Lower lobe of right lung (tissue), 2 donors: ENCODE measurements around the gene ATXN8OS. TPM values are rescaled to one million over a fixed set of nuclear protein-coding genes. Genes with fewer than 3 reads are reported as not detected.

Source experiments
- ATAC-seq, 2 donors: fragments of 200-7000 bp; cut with Tn5 transposase; one replicate each; pipeline ENCODE4 v1.9.1; 2020 to 2022; ENCODE audit warnings: mild to moderate bottlenecking in 2 of 2, moderate library complexity in 2 of 2
- DNase-seq: peaks from one replicate; pipeline ENCODE4 v3.0.0-alpha.2; 2020
- H3K27ac ChIP-seq: fragments of 200-600 bp; one replicate; pipeline ENCODE4 v1.8.0; 2022
- H3K27me3 ChIP-seq: fragments of 200-600 bp; one replicate; pipeline ENCODE4 v1.8.0; 2022; ENCODE audit warnings: low read depth
- H3K36me3 ChIP-seq: fragments of 200-600 bp; one replicate; pipeline ENCODE4 v1.8.0; 2022; ENCODE audit warnings: mild to moderate bottlenecking
- H3K4me1 ChIP-seq: fragments of 200-600 bp; one replicate; pipeline ENCODE4 v1.8.0; 2022
- H3K4me3 ChIP-seq: fragments of 200-600 bp; one replicate; pipeline ENCODE4 v1.8.0; 2022; ENCODE audit warnings: mild to moderate bottlenecking
- H3K9me3 ChIP-seq: fragments of 200-600 bp; one replicate; pipeline ENCODE4 v1.8.0; 2022
- CTCF ChIP-seq: fragments of 200-600 bp; IDR thresholded peaks from one replicate; pipeline ENCODE4 v1.8.0; 2022; ENCODE audit warnings: antibody characterized with exemption, mild to moderate bottlenecking
- intact Hi-C: fragments of 100-400 bp; cut with DNase I; formaldehyde crosslinking; loops from one replicate; pipeline ENCODE4 v1.11.0; 2022
- total RNA-seq: library from RNA; stranded (reverse); fragmentation: NEBNext Ultra II Directional; extraction: Animal tissue kit (Norgen Biotek cat#: 25700); gene quantifications from one replicate; pipeline ENCODE4 v1.2.1, GENCODE V29; 2021
- donor health status: DM: no; HTN: yes; CAD: no; lungs with severe emphysema.

The ATXN8OS gene
- total RNA-seq, 1 donor from 2014 or later, result not detected

- H3K9me3 ChIP-seq, result no peaks in the 10 kb centered on the region
- H3K27ac ChIP-seq, result no peak overlapping the region
- no peak for DNase-seq
- H3K27me3 ChIP-seq, result no peaks in the 10 kb centered on the region
- no peaks in the 10 kb centered on the region for H3K4me1 ChIP-seq
- no peak for ATAC-seq
- H3K4me3 ChIP-seq, result no peak overlapping the region
- TF ChIP-seq CTCF, result no peak
- H3K36me3 ChIP-seq, result no peaks in the 10 kb centered on the region
- intact Hi-C loops, result no loop called here
These were observed 65.4 kb downstream of the ATXN8OS start for GRCh38 chr13:70172946-70173597.

GRCh38 chr13:70173598-70173959 is 66.0 kb downstream of the ATXN8OS start:
- TF ChIP-seq CTCF, result no peak
- intact Hi-C loops, result no loop called here
- Histone ChIP-seq H3K27me3 (no peaks in the 10 kb centered on the region), H3K36me3 (no peaks in the 10 kb centered on the region), H3K9me3 (no peaks in the 10 kb centered on the region), H3K4me1 (no peaks in the 10 kb centered on the region), H3K4me3 (no peak overlapping the region), H3K27ac (no peak overlapping the region)
- ATAC-seq, result no peak
- DNase-seq, result no peak

- no peak overlapping the region for H3K4me3 ChIP-seq
- no peak for ATAC-seq
- H3K4me1 ChIP-seq, result no peaks in the 10 kb centered on the region
- H3K36me3 ChIP-seq, result no peaks in the 10 kb centered on the region
- DNase-seq, result no peak
- no peaks in the 10 kb centered on the region for H3K9me3 ChIP-seq
- intact Hi-C loops, result no loop called here
- TF ChIP-seq CTCF, result no peak
- no peaks in the 10 kb centered on the region for H3K27me3 ChIP-seq
- H3K27ac ChIP-seq, result no peak overlapping the region
These were observed 70.7 kb downstream of the ATXN8OS start for GRCh38 chr13:70178346-70178745.

Other genes with a start within 250 kb of the ATXN8OS start
- not detected for gene KLHL1, start 626 bp downstream of the ATXN8OS start, total RNA-seq